Renal cortical epithelial cell (primary cell): ENCODE results near the gene MON1A. TPM values are rescaled to one million over a fixed set of nuclear protein-coding genes. Genes with fewer than 3 reads are reported as not detected.
"Not testable (repeated sequence)": the region's sequence is repeated elsewhere in the genome, so short reads cannot be mapped to it uniquely, and the experiment has no call there.

Experiments used
- DNase-seq: peaks from one replicate; pipeline ENCODE4 v3.0.0-alpha.2; 2011; ENCODE audit warnings: low read depth
- total RNA-seq: library from RNA; depleted of rRNA; stranded (reverse); fragments of >200 nt; gene quantifications from 2 replicates; pipeline ENCODE4 v1.2.3, GENCODE V29; 2014

The MON1A gene
- total RNA-seq, 1 donor from 2014 or later: 9.9 TPM

GRCh38 chr3:49917806-49918590, 11.6 kb downstream of the MON1A start:
- DNase-seq: not testable (repeated sequence)

GRCh38 chr3:49916686-49917085, 12.9 kb downstream of the MON1A start:
- DNase-seq: no peak

GRCh38 chr3:49914906-49915305, 14.7 kb downstream of the MON1A start:
- no peak for DNase-seq

GRCh38 chr3:49912881-49913281, 16.7 kb downstream of the MON1A start:
- DNase-seq: no peak

- DNase-seq: no peak
These were observed 18.0 kb downstream of the MON1A start for GRCh38 chr3:49911611-49912010.

- no peak for DNase-seq
These were observed 18.5 kb downstream of the MON1A start for GRCh38 chr3:49911124-49911420.

- no peak for DNase-seq
These were observed 19.0 kb downstream of the MON1A start for GRCh38 chr3:49910409-49911123.

- no peak for DNase-seq
These were observed 21.0 kb downstream of the MON1A start for GRCh38 chr3:49908373-49909199.

GRCh38 chr3:49906073-49906743, 23.4 kb downstream of the MON1A start:
- peak; percentile 35 for DNase-seq

- not testable (repeated sequence) for DNase-seq
These were observed 25.2 kb downstream of the MON1A start for GRCh38 chr3:49904448-49904847.

- peak; percentile 36 for DNase-seq
These were observed 25.9 kb downstream of the MON1A start, which contains the start of gene MST1R for GRCh38 chr3:49903451-49904424. TSS of gene MST1R (minus strand) at chr3:49903873. CDS start at chr3:49903609, 264 bp downstream.

GRCh38 chr3:49902511-49903345, 26.9 kb downstream of the MON1A start:
- no peak for DNase-seq

- DNase-seq: no peak
These were observed 28.0 kb downstream of the MON1A start for GRCh38 chr3:49901366-49902339.

- peak; percentile 88 for DNase-seq
These were observed 29.0 kb downstream of the MON1A start for GRCh38 chr3:49900491-49901153.

GRCh38 chr3:49899815-49900214, 29.8 kb downstream of the MON1A start:
- DNase-seq: no peak

- no peak for DNase-seq
These were observed 30.6 kb downstream of the MON1A start for GRCh38 chr3:49898991-49899390.

- no peak for DNase-seq
These were observed 33.3 kb downstream of the MON1A start for GRCh38 chr3:49896345-49896744.

- DNase-seq: no peak
These were observed 33.8 kb downstream of the MON1A start for GRCh38 chr3:49895791-49896190.
